Parathyroid adenoma (tissue), 2 donors: ENCODE measurements around the gene KCNJ6.

Source experiments
- H2AFZ ChIP-seq: fragments of 300-600 bp; sonication (generic); one replicate; pipeline ENCODE4 v1.7.0; 2017; ENCODE audit warnings: antibody characterized with exemption, mild to moderate bottlenecking
- H3K27ac ChIP-seq: fragments of 300-600 bp; sonication (generic); one replicate; pipeline ENCODE4 v1.7.0; 2017
- H3K27me3 ChIP-seq: fragments of 300-600 bp; sonication (generic); one replicate; pipeline ENCODE4 v1.7.0; 2017; ENCODE audit warnings: low read length; ENCODE audit not compliant: control insufficient read depth, insufficient read depth
- H3K36me3 ChIP-seq: fragments of 300-600 bp; sonication (generic); one replicate; pipeline ENCODE4 v1.7.0; 2017; ENCODE audit warnings: low read length; ENCODE audit not compliant: control insufficient read depth, insufficient read depth
- H3K4me1 ChIP-seq: fragments of 300-600 bp; sonication (generic); one replicate; pipeline ENCODE4 v1.7.0; 2017; ENCODE audit warnings: control low read depth
- H3K4me2 ChIP-seq: fragments of 300-600 bp; sonication (generic); one replicate; pipeline ENCODE4 v1.7.0; 2017; ENCODE audit warnings: low read length
- H3K4me3 ChIP-seq: fragments of 300-600 bp; sonication (generic); one replicate; pipeline ENCODE4 v1.7.0; 2017; ENCODE audit warnings: low read depth, low read length
- H3K79me2 ChIP-seq: fragments of 300-600 bp; sonication (generic); one replicate; pipeline ENCODE4 v1.7.0; 2017; ENCODE audit warnings: control low read depth
- H3K9ac ChIP-seq: fragments of 300-600 bp; sonication (generic); one replicate; pipeline ENCODE4 v1.7.0; 2017; ENCODE audit warnings: mild to moderate bottlenecking
- H3K9me3 ChIP-seq: fragments of 300-600 bp; sonication (generic); one replicate; pipeline ENCODE4 v1.7.0; 2017; ENCODE audit warnings: low read length; ENCODE audit not compliant: control insufficient read depth
- TF ChIP-seq, protein P1 (sequence below): fragments of 300-600 bp; sonication (generic); IDR thresholded peaks from one replicate; pipeline ENCODE4 v1.7.0; 2017; ENCODE audit warnings: antibody characterized with exemption, mild to moderate bottlenecking
- donor health status: primary hyperparathyroidism.

The KCNJ6 gene

DNA sequence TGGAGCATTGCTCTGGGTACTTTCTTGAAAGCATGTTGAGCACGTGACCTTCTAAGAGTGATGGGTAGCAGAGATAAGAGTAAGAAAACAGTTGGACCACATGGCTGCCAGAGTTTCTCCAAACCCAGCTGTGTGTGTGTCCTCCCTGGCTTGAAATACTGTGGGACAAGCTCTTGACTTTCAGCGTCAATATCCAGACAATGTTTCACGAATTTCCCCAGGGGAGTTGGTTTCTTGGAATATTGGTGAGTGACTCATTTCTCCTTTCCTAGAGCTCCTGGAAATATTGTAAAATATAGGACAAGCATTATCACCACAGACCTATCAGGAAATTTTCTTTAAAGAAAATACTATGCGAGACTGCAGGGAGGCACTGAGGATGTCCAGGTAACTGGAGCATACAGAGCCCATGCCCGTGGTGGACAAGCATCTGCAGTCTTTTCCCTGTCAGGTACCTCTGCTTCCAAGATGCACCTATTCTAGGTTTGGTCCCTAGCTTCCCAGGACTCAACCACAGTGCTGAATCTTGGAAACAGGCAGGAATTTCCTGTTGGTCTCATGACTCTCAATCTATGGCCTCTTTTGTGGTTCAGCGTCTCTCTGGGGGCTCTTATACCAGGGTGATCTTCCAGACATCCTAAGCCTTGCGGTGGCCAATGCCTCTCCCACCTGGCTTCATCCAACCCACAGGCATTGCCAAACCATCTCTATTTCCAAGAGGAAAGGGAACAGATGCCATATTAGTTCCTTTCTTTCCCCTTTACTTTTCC lies 67.4 kb downstream of the KCNJ6 start:
- Histone ChIP-seq H3K4me3 (no peak overlapping the region), H3K9me3 (no peaks in the 10 kb centered on the region), H3K27me3 (no peaks in the 10 kb centered on the region), H3K79me2 (no peaks in the 10 kb centered on the region), H2AFZ (no peak overlapping the region), H3K27ac (no peak overlapping the region), H3K4me2 (no peak overlapping the region), H3K36me3 (no peaks in the 10 kb centered on the region), H3K9ac (no peak overlapping the region), H3K4me1 (no peaks in the 10 kb centered on the region)
- TF ChIP-seq, protein P1, sequence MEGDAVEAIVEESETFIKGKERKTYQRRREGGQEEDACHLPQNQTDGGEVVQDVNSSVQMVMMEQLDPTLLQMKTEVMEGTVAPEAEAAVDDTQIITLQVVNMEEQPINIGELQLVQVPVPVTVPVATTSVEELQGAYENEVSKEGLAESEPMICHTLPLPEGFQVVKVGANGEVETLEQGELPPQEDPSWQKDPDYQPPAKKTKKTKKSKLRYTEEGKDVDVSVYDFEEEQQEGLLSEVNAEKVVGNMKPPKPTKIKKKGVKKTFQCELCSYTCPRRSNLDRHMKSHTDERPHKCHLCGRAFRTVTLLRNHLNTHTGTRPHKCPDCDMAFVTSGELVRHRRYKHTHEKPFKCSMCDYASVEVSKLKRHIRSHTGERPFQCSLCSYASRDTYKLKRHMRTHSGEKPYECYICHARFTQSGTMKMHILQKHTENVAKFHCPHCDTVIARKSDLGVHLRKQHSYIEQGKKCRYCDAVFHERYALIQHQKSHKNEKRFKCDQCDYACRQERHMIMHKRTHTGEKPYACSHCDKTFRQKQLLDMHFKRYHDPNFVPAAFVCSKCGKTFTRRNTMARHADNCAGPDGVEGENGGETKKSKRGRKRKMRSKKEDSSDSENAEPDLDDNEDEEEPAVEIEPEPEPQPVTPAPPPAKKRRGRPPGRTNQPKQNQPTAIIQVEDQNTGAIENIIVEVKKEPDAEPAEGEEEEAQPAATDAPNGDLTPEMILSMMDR: no peak

DNA sequence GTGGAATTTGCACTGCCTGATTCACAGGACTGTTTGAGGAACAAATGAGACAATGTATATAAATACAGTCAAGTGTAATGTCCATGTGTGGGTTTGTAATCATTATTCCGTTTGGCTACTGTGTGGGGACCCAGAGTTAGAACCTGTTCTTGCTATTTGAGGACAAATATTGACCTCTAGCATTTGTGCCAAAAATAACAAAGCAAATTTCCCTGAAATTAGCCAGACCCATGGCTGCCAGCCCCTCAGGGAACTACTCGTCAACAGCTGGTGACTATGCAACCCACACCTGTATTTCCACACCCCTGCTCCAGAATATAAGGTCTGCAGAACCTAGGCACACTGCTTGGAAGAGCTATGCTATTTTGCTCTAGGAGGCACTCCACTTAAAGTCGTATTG lies 70.7 kb downstream of the KCNJ6 start:
- Histone ChIP-seq H3K27me3 (no peaks in the 10 kb centered on the region), H3K27ac (no peak overlapping the region), H2AFZ (no peak overlapping the region), H3K9ac (no peak overlapping the region), H3K79me2 (no peaks in the 10 kb centered on the region), H3K4me3 (no peak overlapping the region), H3K4me1 (no peaks in the 10 kb centered on the region), H3K36me3 (no peaks in the 10 kb centered on the region), H3K4me2 (no peak overlapping the region), H3K9me3 (no peaks in the 10 kb centered on the region)
- TF ChIP-seq, protein P1: no peak

DNA sequence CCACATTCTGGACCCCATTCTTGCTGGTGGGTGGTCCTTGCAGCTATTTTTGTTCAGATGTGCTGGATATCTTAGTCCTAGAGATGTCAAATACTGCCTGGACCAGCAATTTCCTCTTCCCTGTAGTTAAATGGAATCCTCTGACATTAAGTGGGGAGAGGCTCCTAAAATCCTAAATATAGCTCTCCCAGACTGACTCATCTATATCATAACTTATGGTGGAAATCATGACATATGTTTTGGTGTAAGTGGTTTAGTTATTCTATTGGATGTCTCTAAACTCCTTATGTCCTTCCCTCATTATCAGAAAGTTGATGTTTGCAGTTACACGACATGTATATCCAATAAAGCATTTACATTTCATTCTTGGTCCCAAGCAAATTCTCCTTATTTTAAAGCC lies 73.1 kb downstream of the KCNJ6 start:
- Histone ChIP-seq H3K27ac (no peak overlapping the region), H3K9ac (no peak overlapping the region), H3K4me1 (no peaks in the 10 kb centered on the region), H3K9me3 (no peaks in the 10 kb centered on the region), H3K4me2 (no peak overlapping the region), H3K79me2 (no peaks in the 10 kb centered on the region), H2AFZ (no peak overlapping the region), H3K36me3 (no peaks in the 10 kb centered on the region), H3K4me3 (no peak overlapping the region), H3K27me3 (no peaks in the 10 kb centered on the region)
- TF ChIP-seq, protein P1: no peak

DNA sequence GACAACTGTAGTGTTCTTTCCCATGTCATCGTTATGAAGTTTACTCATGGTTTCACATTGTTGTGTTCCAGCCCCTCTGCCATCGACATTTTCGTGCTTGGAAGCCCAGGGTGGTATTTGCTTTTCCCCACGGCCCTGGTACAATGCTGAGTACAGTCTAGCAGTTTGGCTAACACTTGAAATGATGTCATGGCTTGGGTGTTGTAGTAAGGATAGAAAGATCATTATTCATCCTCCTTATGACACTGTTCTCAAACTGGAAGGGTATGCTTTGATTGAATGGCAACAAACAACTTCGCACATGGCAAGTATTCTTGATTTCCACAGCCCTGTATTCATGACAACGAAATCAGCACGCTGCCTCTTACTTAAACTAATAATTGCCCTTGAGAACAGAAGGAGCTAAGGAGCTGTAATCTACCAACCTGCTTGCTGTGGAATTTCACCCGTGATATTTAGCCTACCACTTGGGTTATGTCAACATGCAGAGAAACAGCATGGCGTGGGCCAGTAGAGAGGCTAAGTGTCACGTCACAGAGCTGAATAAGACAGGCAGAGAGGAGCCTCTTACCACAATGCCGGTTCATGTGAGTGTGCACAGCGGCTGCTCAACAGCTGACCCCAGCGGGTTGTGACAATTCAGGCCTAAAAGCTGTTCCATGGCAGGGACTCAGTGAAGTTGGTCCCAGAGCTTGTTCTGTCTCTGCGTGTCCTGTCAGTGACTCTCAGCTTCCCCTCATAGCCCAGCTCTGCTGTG lies 73.9 kb downstream of the KCNJ6 start:
- Histone ChIP-seq H3K4me2 (no peak overlapping the region), H2AFZ (no peak overlapping the region), H3K79me2 (no peaks in the 10 kb centered on the region), H3K27ac (no peak overlapping the region), H3K27me3 (no peaks in the 10 kb centered on the region), H3K9me3 (no peaks in the 10 kb centered on the region), H3K4me1 (no peaks in the 10 kb centered on the region), H3K36me3 (no peaks in the 10 kb centered on the region), H3K9ac (no peak overlapping the region), H3K4me3 (no peak overlapping the region)
- TF ChIP-seq, protein P1: no peak
